ENCODE data around the gene VSTM4.

DNA sequence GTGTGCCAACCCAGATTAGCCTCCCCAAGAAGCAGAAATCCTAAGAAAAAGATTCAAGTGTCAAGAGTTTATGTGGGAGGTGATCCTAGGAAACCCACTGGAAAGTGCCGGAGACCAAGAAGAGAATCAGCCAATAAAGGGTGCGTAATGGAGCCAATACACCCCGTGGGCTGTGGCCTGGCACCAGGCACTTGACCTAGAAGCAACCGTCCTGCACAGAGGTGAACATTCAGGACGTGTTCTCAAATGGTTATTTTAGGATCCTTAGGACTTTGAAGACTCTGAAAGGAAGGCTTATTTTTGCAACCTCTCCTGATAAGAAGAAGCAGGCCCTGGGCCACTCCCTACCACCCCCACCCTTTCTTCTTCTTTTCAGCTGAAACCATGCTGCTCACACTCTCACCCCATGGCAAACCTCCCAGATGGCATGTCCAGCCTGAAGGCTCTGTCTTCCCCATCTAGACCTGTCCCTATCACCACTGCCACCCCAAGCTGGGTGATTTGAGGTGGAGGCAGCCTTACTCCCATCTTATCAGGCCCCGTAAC is 46.6 kb downstream of the VSTM4 start:
- TF ChIP-seq, protein P1, sequence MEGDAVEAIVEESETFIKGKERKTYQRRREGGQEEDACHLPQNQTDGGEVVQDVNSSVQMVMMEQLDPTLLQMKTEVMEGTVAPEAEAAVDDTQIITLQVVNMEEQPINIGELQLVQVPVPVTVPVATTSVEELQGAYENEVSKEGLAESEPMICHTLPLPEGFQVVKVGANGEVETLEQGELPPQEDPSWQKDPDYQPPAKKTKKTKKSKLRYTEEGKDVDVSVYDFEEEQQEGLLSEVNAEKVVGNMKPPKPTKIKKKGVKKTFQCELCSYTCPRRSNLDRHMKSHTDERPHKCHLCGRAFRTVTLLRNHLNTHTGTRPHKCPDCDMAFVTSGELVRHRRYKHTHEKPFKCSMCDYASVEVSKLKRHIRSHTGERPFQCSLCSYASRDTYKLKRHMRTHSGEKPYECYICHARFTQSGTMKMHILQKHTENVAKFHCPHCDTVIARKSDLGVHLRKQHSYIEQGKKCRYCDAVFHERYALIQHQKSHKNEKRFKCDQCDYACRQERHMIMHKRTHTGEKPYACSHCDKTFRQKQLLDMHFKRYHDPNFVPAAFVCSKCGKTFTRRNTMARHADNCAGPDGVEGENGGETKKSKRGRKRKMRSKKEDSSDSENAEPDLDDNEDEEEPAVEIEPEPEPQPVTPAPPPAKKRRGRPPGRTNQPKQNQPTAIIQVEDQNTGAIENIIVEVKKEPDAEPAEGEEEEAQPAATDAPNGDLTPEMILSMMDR (IDR thresholded peaks at IDR 0.05) = no peak
- no peak for TF ChIP-seq POLR2AphosphoS5 (IDR thresholded peaks at IDR 0.05)
- no peak for TF ChIP-seq POLR2A (IDR thresholded peaks at IDR 0.05)
